Activated CD8-positive, alpha-beta memory T cell treated with anti-CD3 and anti-CD28 coated beads, Interleukin-2, amount 10 ng/mL, durations not matched to agents 7 days and 5 days (primary cell): Measurements from ENCODE around the gene SLC25A42. TPM values are rescaled to one million over a fixed set of nuclear protein-coding genes. Genes with fewer than 3 reads are reported as not detected.
"Not testable (repeated sequence)": the region's sequence is repeated elsewhere in the genome, so short reads cannot be mapped to it uniquely, and the experiment has no call there.

Experiments
- ATAC-seq: fragments of 150-1000 bp; cut with Tn5 transposase; one replicate; pipeline ENCODE4 v1.10.0; 2021; ENCODE audit warnings: moderate library complexity
- CTCF ChIA-PET: fragments of 350-600 bp; sonication (Branson Sonifier 250); formaldehyde crosslinking; loops from one replicate; lab custom pipeline; 2021; ENCODE audit warnings: antibody characterized with exemption; lab: Charles Lee
- DNase-seq: peaks from one replicate; pipeline ENCODE4 v3.0.0-alpha.2; 2020
- H3K27ac Mint-ChIP-seq: one replicate; pipeline ENCODE4 v1.8.0; 2021; ENCODE audit warnings: mild to moderate bottlenecking, mixed read lengths
- H3K27me3 Mint-ChIP-seq: one replicate; pipeline ENCODE4 v1.8.0; 2021; ENCODE audit warnings: mixed read lengths
- H3K36me3 Mint-ChIP-seq: one replicate; pipeline ENCODE4 v1.8.0; 2021; ENCODE audit warnings: mild to moderate bottlenecking, mixed read lengths
- H3K4me1 Mint-ChIP-seq: one replicate; pipeline ENCODE4 v1.8.0; 2021; ENCODE audit warnings: mixed read lengths
- H3K4me3 Mint-ChIP-seq: one replicate; pipeline ENCODE4 v1.8.0; 2021; ENCODE audit warnings: mild to moderate bottlenecking, moderate library complexity, mixed read lengths
- H3K9me3 Mint-ChIP-seq: one replicate; pipeline ENCODE4 v1.8.0; 2022; ENCODE audit warnings: low read depth, mixed read lengths
- total RNA-seq, 2 experiments: library from RNA; stranded (reverse); gene quantifications; one replicate each; pipeline ENCODE4 v1.2.3, GENCODE V29; 2021

SLC25A42 gene
- total RNA-seq, 2 experiments from 2014 or later, result 15.6 to 18.7 TPM

GRCh38 chr19:19106938-19107337, 43.1 kb downstream of the SLC25A42 start:
- H3K27ac Mint-ChIP-seq, H3K4me3 Mint-ChIP-seq, H3K27me3 Mint-ChIP-seq, DNase-seq, ATAC-seq, H3K9me3 Mint-ChIP-seq, H3K36me3 Mint-ChIP-seq, H3K4me1 Mint-ChIP-seq: not testable (repeated sequence)
- CTCF ChIA-PET, result interaction anchor here (0.6 to 1.5 kb wide), 3 partner anchors 9 to 122 kb away, joined by 3 to 4 read pairs (median 4); no protein-coding TSS in a partner anchor

GRCh38 chr19:19107654-19108053, 43.9 kb downstream of the SLC25A42 start:
- DNase-seq (no peak), ATAC-seq (no peak)
- no peaks in the 10 kb centered on the region for H3K36me3 Mint-ChIP-seq
- CTCF ChIA-PET, result interaction anchor here (0.6 to 1.5 kb wide), 2 partner anchors 8 to 122 kb away, joined by 3 to 4 read pairs; no protein-coding TSS in a partner anchor
- H3K27me3 Mint-ChIP-seq, result no peaks in the 10 kb centered on the region
- peaks cover 1% of the 10 kb centered on the region for H3K4me1 Mint-ChIP-seq
- H3K9me3 Mint-ChIP-seq, result no peaks in the 10 kb centered on the region
- H3K27ac Mint-ChIP-seq, result no peak overlapping the region
- no peak overlapping the region for H3K4me3 Mint-ChIP-seq

- Mint-ChIP-seq H3K4me1 (peaks cover 9% of the 10 kb centered on the region), H3K4me3 (no peak overlapping the region), H3K9me3 (no peaks in the 10 kb centered on the region), H3K27ac (no peak overlapping the region), H3K36me3 (no peaks in the 10 kb centered on the region), H3K27me3 (no peaks in the 10 kb centered on the region)
- ATAC-seq (no peak), DNase-seq (no peak)
- CTCF ChIA-PET, result no interaction called here
Observed at GRCh38 chr19:19109601-19110000, 45.8 kb downstream of the SLC25A42 start.

- ATAC-seq, result peak; percentile 52
- no peak overlapping the region for H3K27ac Mint-ChIP-seq
- no peak for DNase-seq
- no peak overlapping the region for H3K4me3 Mint-ChIP-seq
- no peaks in the 10 kb centered on the region for H3K27me3 Mint-ChIP-seq
- CTCF ChIA-PET, result no interaction called here
- no peaks in the 10 kb centered on the region for H3K9me3 Mint-ChIP-seq
- peaks cover 9% of the 10 kb centered on the region for H3K4me1 Mint-ChIP-seq
- H3K36me3 Mint-ChIP-seq, result no peaks in the 10 kb centered on the region
Observed at GRCh38 chr19:19110410-19111135, 46.8 kb downstream of the SLC25A42 start.

GRCh38 chr19:19111136-19111835, 47.5 kb downstream of the SLC25A42 start:
- CTCF ChIA-PET, result no interaction called here
- ATAC-seq (no peak), DNase-seq (no peak)
- Mint-ChIP-seq H3K27me3 (no peaks in the 10 kb centered on the region), H3K4me1 (peaks cover 9% of the 10 kb centered on the region), H3K27ac (no peak overlapping the region), H3K4me3 (no peak overlapping the region), H3K36me3 (no peaks in the 10 kb centered on the region), H3K9me3 (no peaks in the 10 kb centered on the region)

- peaks cover 9% of the 10 kb centered on the region for H3K4me1 Mint-ChIP-seq
- CTCF ChIA-PET, result no interaction called here
- no peaks in the 10 kb centered on the region for H3K36me3 Mint-ChIP-seq
- no peaks in the 10 kb centered on the region for H3K27me3 Mint-ChIP-seq
- H3K9me3 Mint-ChIP-seq, result no peaks in the 10 kb centered on the region
- no peak overlapping the region for H3K27ac Mint-ChIP-seq
- no peak overlapping the region for H3K4me3 Mint-ChIP-seq
- ATAC-seq (no peak), DNase-seq (no peak)
Observed at GRCh38 chr19:19111967-19112580, 48.3 kb downstream of the SLC25A42 start.

- no peak overlapping the region for H3K27ac Mint-ChIP-seq
- no peaks in the 10 kb centered on the region for H3K36me3 Mint-ChIP-seq
- peak; percentile 58 for ATAC-seq
- DNase-seq, result peak; percentile 48
- H3K9me3 Mint-ChIP-seq, result no peaks in the 10 kb centered on the region
- no peak overlapping the region for H3K4me3 Mint-ChIP-seq
- no peaks in the 10 kb centered on the region for H3K27me3 Mint-ChIP-seq
- H3K4me1 Mint-ChIP-seq, result peaks cover 9% of the 10 kb centered on the region
- CTCF ChIA-PET, result no interaction called here
Observed at GRCh38 chr19:19113040-19113626, 49.3 kb downstream of the SLC25A42 start.

- peaks cover 8% of the 10 kb centered on the region for H3K4me1 Mint-ChIP-seq
- ATAC-seq, result peak; percentile 45
- CTCF ChIA-PET, result interaction anchor here (0.5 to 1.8 kb wide), 10 partner anchors 8 to 172 kb away, joined by 3 to 5 read pairs (median 4); no protein-coding TSS in a partner anchor
- H3K4me3 Mint-ChIP-seq, result no peak overlapping the region
- no peaks in the 10 kb centered on the region for H3K36me3 Mint-ChIP-seq
- peak; percentile 56 for DNase-seq
- H3K27ac Mint-ChIP-seq, result no peak overlapping the region
- no peaks in the 10 kb centered on the region for H3K27me3 Mint-ChIP-seq
- no peaks in the 10 kb centered on the region for H3K9me3 Mint-ChIP-seq
Observed at GRCh38 chr19:19115954-19116353, 52.2 kb downstream of the SLC25A42 start.

GRCh38 chr19:19119325-19120237, 55.8 kb downstream of the SLC25A42 start:
- DNase-seq (no peak), ATAC-seq (no peak)
- CTCF ChIA-PET, result no interaction called here
- Mint-ChIP-seq H3K4me1 (no peaks in the 10 kb centered on the region), H3K27me3 (no peaks in the 10 kb centered on the region), H3K27ac (no peak overlapping the region), H3K9me3 (peaks cover 5% of the 10 kb centered on the region), H3K4me3 (no peak overlapping the region), H3K36me3 (peaks cover 16% of the 10 kb centered on the region)

- peak; percentile 54 for DNase-seq
- no peak overlapping the region for H3K27ac Mint-ChIP-seq
- CTCF ChIA-PET, result no interaction called here
- H3K4me3 Mint-ChIP-seq, result no peak overlapping the region
- ATAC-seq, result peak; percentile 45
- H3K4me1 Mint-ChIP-seq, result no peaks in the 10 kb centered on the region
- peaks cover 16% of the 10 kb centered on the region for H3K36me3 Mint-ChIP-seq
- H3K27me3 Mint-ChIP-seq, result no peaks in the 10 kb centered on the region
- peaks cover 5% of the 10 kb centered on the region for H3K9me3 Mint-ChIP-seq
Observed at GRCh38 chr19:19120308-19121231, 56.8 kb downstream of the SLC25A42 start.

- no peak for ATAC-seq
- H3K4me3 Mint-ChIP-seq, result no peak overlapping the region
- DNase-seq, result no peak
- peaks cover 19% of the 10 kb centered on the region for H3K36me3 Mint-ChIP-seq
- H3K27me3 Mint-ChIP-seq, result no peaks in the 10 kb centered on the region
- CTCF ChIA-PET, result no interaction called here
- no peaks in the 10 kb centered on the region for H3K4me1 Mint-ChIP-seq
- no peak overlapping the region for H3K27ac Mint-ChIP-seq
- H3K9me3 Mint-ChIP-seq, result peaks cover 5% of the 10 kb centered on the region
Observed at GRCh38 chr19:19121371-19121770, 57.6 kb downstream of the SLC25A42 start.

- Mint-ChIP-seq H3K27me3 (no peaks in the 10 kb centered on the region), H3K36me3 (peaks cover 22% of the 10 kb centered on the region), H3K4me1 (no peaks in the 10 kb centered on the region), H3K4me3 (no peak overlapping the region), H3K9me3 (peaks cover 6% of the 10 kb centered on the region), H3K27ac (no peak overlapping the region)
- DNase-seq (no peak), ATAC-seq (no peak)
- CTCF ChIA-PET, result no interaction called here
Observed at GRCh38 chr19:19122902-19123301, 59.1 kb downstream of the SLC25A42 start.
